Upper lobe of left lung (tissue), 4 donors: ENCODE measurements around the gene LAMA5.

Experiments
- EP300 ChIP-seq, 4 donors: sonication (generic); formaldehyde crosslinking; IDR thresholded peaks; one replicate each; pipeline ENCODE4 v1.5.1; 2017; ENCODE audit warnings: antibody characterized with exemption in 4 of 4, control low read depth in 2 of 4
- POLR2AphosphoS5 ChIP-seq, 2 donors: sonication (generic); formaldehyde crosslinking; IDR thresholded peaks; one replicate each; pipeline ENCODE4 v1.5.1; 2017; ENCODE audit warnings: antibody characterized with exemption in 2 of 2

DNA sequence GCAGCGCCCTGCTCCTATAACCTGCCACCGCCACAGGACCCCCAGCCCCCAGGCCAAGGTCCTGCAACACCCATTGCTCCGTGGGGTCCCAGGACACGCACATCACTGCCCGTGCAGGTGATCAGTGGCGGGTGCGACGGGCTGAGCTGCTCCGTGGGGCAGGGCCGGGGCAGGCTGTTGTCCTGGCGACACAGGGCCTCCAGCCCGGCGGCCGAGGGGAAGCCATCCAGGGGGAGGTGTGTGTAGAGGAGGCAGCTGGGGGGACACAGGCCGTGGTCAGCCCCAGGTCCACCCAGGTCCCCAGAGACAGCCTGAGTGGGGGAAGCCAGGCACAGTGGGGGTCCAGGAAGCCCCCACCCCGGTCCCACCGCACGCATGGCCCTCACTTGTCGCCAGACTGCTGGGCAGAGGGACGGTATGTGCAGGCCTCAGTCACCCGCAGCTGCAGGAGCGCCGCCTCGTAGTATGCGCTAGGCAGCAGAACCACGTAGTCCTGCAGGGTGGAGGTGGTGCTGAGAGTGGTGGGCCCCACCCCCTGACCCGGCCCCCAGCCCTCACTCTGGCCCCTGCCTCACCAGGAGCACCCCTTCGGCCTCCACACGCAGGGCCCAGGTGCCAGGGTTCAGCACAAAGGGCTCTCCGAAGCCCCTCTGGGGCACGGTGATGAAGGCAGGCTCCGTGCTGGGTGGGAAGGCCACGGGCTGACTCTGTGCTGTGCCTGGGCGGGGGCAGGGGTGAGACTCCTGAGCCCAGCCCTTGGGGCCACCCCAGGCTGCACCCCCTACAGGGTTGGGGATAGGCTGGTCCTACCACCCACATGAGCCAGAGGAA lies 33.9 kb downstream of the LAMA5 start:
- TF ChIP-seq POLR2AphosphoS5 (IDR thresholded peaks at IDR 0.05) (no peak), EP300 (IDR thresholded peaks at IDR 0.05) (no peak)
